NT2/D1 (cell line): ENCODE measurements around the gene ANKUB1.

Source experiments
- DNase-seq: peaks from one replicate; pipeline ENCODE4 v3.0.0-alpha.2; 2011; ENCODE audit warnings: low read depth, low spot score
- H3K27me3 ChIP-seq: 2 replicates; pipeline ENCODE4 v1.6.0; 2011; ENCODE audit warnings: mild to moderate bottlenecking; ENCODE audit not compliant: insufficient read length, insufficient read depth
- H3K36me3 ChIP-seq: 2 replicates; pipeline ENCODE4 v1.6.1; 2011; ENCODE audit warnings: mild to moderate bottlenecking, low read length, mixed read lengths; ENCODE audit not compliant: insufficient read depth, insufficient read length
- H3K4me1 ChIP-seq: 2 replicates; pipeline ENCODE4 v1.5.1; 2011; ENCODE audit not compliant: insufficient read depth, insufficient read length
- H3K4me3 ChIP-seq: 2 replicates; pipeline ENCODE4 v1.5.1; 2011; ENCODE audit warnings: low read depth; ENCODE audit not compliant: insufficient read length
- H3K9ac ChIP-seq: 2 replicates; pipeline ENCODE4 v1.6.0; 2011; ENCODE audit warnings: low read depth; ENCODE audit not compliant: insufficient read length
- H3K9me3 ChIP-seq: 2 replicates; pipeline ENCODE4 v1.5.1; 2011; ENCODE audit warnings: mild to moderate bottlenecking, low read length; ENCODE audit not compliant: insufficient read depth
- SUZ12 ChIP-seq: IDR thresholded peaks from 2 replicates; pipeline ENCODE4 v1.6.1; 2011; ENCODE audit not compliant: insufficient read length, insufficient read depth; ENCODE audit errors: extremely low read depth
- YY1 ChIP-seq: IDR thresholded peaks from 2 replicates; pipeline ENCODE4 v1.6.1; 2011; ENCODE audit not compliant: insufficient read length, insufficient read depth
- ZNF274 ChIP-seq: IDR thresholded peaks from 2 replicates; pipeline ENCODE4 v1.6.1; 2011; ENCODE audit warnings: mild to moderate bottlenecking, low read depth, low read length

Gene ANKUB1

DNA sequence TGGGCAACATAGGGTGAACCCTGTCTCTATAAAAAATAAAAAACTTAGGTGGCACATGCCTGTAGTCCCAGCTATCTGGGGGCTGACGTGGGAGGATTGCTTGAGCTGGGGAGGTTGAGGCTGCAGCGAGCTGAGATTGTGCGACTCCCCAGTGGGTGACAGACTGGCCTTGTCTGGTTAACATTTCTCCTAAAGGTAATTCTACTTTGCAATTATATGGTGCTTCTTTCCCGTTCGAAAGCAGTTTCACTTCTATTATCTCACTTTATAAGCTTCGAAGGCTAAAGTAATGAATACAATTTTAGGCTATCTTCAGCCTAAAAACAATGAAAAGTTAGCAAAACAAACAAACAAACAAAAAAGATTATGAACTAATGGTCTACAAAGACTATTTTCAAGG is 75.4 kb downstream of the ANKUB1 start:
- Histone ChIP-seq H3K4me3 (no peak overlapping the region), H3K9me3 (peaks cover 22% of the 10 kb centered on the region), H3K36me3 (no peaks in the 10 kb centered on the region), H3K27me3 (no peaks in the 10 kb centered on the region), H3K4me1 (no peaks in the 10 kb centered on the region), H3K9ac (no peak overlapping the region)
- DNase-seq: no peak
- TF ChIP-seq ZNF274 (no peak), YY1 (no peak), SUZ12 (no peak)

DNA sequence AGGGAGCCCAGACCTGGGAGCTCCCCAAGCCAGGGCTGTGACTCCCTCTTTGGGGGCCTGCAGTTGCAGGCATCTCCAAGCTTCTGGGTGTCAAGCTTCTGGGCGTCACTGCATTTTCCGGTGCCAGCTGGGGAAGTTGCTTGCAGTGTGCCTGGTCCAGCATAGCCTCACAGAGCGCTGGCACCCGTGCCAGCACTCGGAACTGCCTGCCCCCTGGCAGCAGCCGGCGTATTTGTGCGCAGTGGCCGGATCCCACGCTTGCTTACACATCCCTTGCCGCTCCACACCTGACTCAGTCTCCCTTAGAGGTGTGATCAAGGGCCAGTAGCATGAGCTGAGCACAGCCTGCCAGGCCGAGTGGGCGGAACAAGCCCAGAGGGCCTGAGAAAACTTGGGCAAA is 77.1 kb downstream of the ANKUB1 start:
- peaks cover 5% of the 10 kb centered on the region for H3K9me3 ChIP-seq
- H3K27me3 ChIP-seq: no peaks in the 10 kb centered on the region
- no peaks in the 10 kb centered on the region for H3K36me3 ChIP-seq
- H3K4me3 ChIP-seq: no peak overlapping the region
- H3K9ac ChIP-seq: no peak overlapping the region
- DNase-seq: no peak
- H3K4me1 ChIP-seq: no peaks in the 10 kb centered on the region
- no peak for TF ChIP-seq YY1
- no peak for TF ChIP-seq ZNF274
- TF ChIP-seq SUZ12: no peak

DNA sequence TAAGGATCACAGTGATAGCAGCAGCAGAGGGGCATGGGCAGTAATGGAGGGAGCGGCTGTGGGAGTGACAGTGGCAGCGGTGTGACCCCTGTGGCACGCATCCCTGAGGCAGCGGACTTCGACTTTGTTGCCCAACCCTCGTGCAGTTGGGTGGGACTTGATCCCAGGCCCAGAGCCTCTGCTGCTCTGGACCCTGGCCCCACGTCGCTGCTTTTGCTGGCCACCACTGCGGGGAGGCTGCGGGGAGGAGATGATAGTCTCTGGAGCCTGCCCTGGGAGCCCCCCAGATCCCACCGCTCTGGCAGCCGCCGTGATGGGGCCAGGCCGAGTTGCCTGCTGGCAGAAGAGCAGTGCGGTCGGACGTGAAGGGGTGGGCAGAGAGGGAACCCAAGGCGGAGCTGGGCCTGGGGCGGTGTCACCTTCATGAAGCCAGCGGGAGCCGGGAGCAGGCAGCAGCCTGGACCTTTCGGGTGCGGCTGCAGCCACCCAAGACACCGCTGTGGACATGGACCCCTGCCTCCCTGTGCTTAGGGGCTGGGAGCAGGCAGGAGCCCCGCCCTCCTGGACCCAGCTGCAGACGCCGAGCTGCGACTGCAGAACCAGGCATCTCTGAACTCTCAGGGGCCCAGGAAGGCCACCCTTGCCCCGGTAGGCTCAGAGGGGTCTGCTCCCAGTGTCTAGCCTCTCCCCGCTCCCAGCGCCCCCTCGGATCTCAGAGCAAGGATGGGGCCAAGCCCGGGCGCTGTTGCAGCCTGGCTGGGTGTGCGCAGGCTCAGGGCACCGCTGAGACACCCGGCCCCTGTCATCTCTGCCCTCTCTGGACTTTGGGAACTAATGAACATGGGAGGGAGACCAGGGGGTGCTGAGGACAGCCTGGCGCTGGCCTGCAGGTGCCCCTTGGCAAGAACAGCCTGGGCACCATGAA is 78.4 kb downstream of the ANKUB1 start:
- Histone ChIP-seq H3K4me3 (no peak overlapping the region), H3K4me1 (no peaks in the 10 kb centered on the region), H3K36me3 (no peaks in the 10 kb centered on the region), H3K27me3 (no peaks in the 10 kb centered on the region), H3K9me3 (no peaks in the 10 kb centered on the region), H3K9ac (no peak overlapping the region)
- DNase-seq: no peak
- no peak for TF ChIP-seq SUZ12
- no peak for TF ChIP-seq ZNF274
- no peak for TF ChIP-seq YY1
